ENCODE measurements around the gene BLOC1S3.

Gene BLOC1S3

GRCh38 chr19:45178262-45179071 is at the start of gene BLOC1S3:
TSS of gene BLOC1S3 (plus strand) at chr19:45178784. CDS start at chr19:45179297, 513 bp downstream.
- peak; percentile 95 to 100 (median 100) for DNase-seq

- no peak for DNase-seq
Observed at GRCh38 chr19:45128806-45129205, 49.8 kb upstream of the BLOC1S3 start.

GRCh38 chr19:45130236-45130635 is 48.3 kb upstream of the BLOC1S3 start:
- no peak for DNase-seq

GRCh38 chr19:45130888-45131615 is 47.5 kb upstream of the BLOC1S3 start:
- DNase-seq = peak in 42 of 56 donors; percentile 8 to 87 (median 60)

- no peak for DNase-seq
Observed at GRCh38 chr19:45133661-45134060, 44.9 kb upstream of the BLOC1S3 start.

- no peak for DNase-seq
Observed at GRCh38 chr19:45135176-45135885, 43.3 kb upstream of the BLOC1S3 start.

GRCh38 chr19:45136507-45137178 is 41.9 kb upstream of the BLOC1S3 start:
- DNase-seq = no peak

- DNase-seq = peak in 21 of 56 donors; percentile 3 to 54 (median 18)
Observed at GRCh38 chr19:45137179-45137761, 41.3 kb upstream of the BLOC1S3 start.

- peak in 10 of 56 donors; percentile 6 to 52 (median 17) for DNase-seq
Observed at GRCh38 chr19:45138303-45138751, 40.3 kb upstream of the BLOC1S3 start.

- no peak for DNase-seq
Observed at GRCh38 chr19:45139286-45140143, 39.1 kb upstream of the BLOC1S3 start.

- no peak for DNase-seq
Observed at GRCh38 chr19:45140144-45140503, 38.5 kb upstream of the BLOC1S3 start.

- DNase-seq = no peak
Observed at GRCh38 chr19:45140533-45140932, 38.1 kb upstream of the BLOC1S3 start.

GRCh38 chr19:45141203-45141900 is 37.2 kb upstream of the BLOC1S3 start:
- peak in 31 of 56 donors; percentile 5 to 80 (median 35) for DNase-seq

- no peak for DNase-seq
Observed at GRCh38 chr19:45142016-45142725, 36.4 kb upstream of the BLOC1S3 start.

GRCh38 chr19:45142726-45143110 is 35.9 kb upstream of the BLOC1S3 start:
- no peak for DNase-seq

GRCh38 chr19:45144431-45145269 is 33.9 kb upstream of the BLOC1S3 start:
- no peak for DNase-seq

Measured in nucleus accumbens (tissue), 56 donors.